SK-N-SH (cell line): ENCODE measurements around the gene UFSP1. TPM values are rescaled to one million over a fixed set of nuclear protein-coding genes. Genes with fewer than 3 reads are reported as not detected.

Source experiments
- CTCF ChIA-PET: fragments of 300-600, 350-600 bp; formaldehyde crosslinking; extraction: SDS; loops from one replicate; lab custom pipeline; 2021; lab: Yijun Ruan, JAX
- POLR2A ChIA-PET: fragments of 350-600 bp; sonication (Branson Sonifier 250); formaldehyde crosslinking; extraction: SDS; loops from one replicate; lab custom pipeline; 2020; ENCODE audit warnings: antibody characterized with exemption, inconsistent platforms; lab: Yijun Ruan, JAX
- DNase-seq: peaks from one replicate; pipeline ENCODE4 v3.0.0; 2012
- H2AFZ ChIP-seq: fragments of 200-600 bp; sonication (generic); 2 replicates; pipeline ENCODE4 v1.8.1; 2016; ENCODE audit warnings: antibody characterized with exemption, mild to moderate bottlenecking, low read depth
- H3F3A ChIP-seq: fragments of 200-600 bp; sonication (generic); replicated peaks from 2 replicates; pipeline ENCODE3; 2016; ENCODE audit warnings: antibody characterized with exemption, mild to moderate bottlenecking; ENCODE audit not compliant: insufficient read depth
- H3K27ac ChIP-seq, 2 experiments: fragments of 200-500 bp in 1 of 2; fragments of 200-600 bp in 1 of 2; sonication (Bioruptor generic) in 1 of 2; sonication (generic), shearing (Covaris generic) in 1 of 2; 2 replicates each; pipeline versions ENCODE4 v1.5.1 to v1.6.1; 2014 to 2016; ENCODE audit warnings: low read depth in 2 of 2, inconsistent platforms in 1 of 2, low read length in 1 of 2, mild to moderate bottlenecking in 1 of 2, mixed read lengths in 1 of 2
- H3K27me3 ChIP-seq: fragments of 200-600 bp; sonication (generic), shearing (Covaris generic); 2 replicates; pipeline ENCODE4 v1.6.1; 2016; ENCODE audit warnings: mixed run types; ENCODE audit not compliant: insufficient read depth
- H3K36me3 ChIP-seq, 2 experiments: fragments of 200-500 bp in 1 of 2; fragments of 200-600 bp in 1 of 2; sonication (Bioruptor generic) in 1 of 2; sonication (generic) in 1 of 2; replicated peaks in 1 of 2; 2 replicates each; pipeline versions ENCODE3 to v1.5.1; 2014 to 2016; ENCODE audit warnings: low read length in 1 of 2, mild to moderate bottlenecking in 1 of 2; ENCODE audit not compliant: insufficient read depth in 2 of 2, control insufficient read depth in 1 of 2
- H3K4me1 ChIP-seq, 2 experiments: fragments of 200-500 bp in 1 of 2; fragments of 200-600 bp in 1 of 2; sonication (Bioruptor generic) in 1 of 2; sonication (generic), shearing (Covaris generic) in 1 of 2; 2 replicates each; pipeline versions ENCODE4 v1.5.1 to v1.6.1; 2014 to 2016; ENCODE audit warnings: low read depth in 1 of 2, low read length in 1 of 2, mixed run types in 1 of 2; ENCODE audit not compliant: insufficient read depth in 2 of 2, control insufficient read depth in 1 of 2
- H3K4me2 ChIP-seq: fragments of 200-600 bp; sonication (generic), shearing (Covaris generic); 2 replicates; pipeline ENCODE4 v1.6.1; 2017; ENCODE audit warnings: mixed run types
- H3K4me3 ChIP-seq, 2 experiments: fragments of 200-500 bp in 1 of 2; fragments of 200-600 bp in 1 of 2; sonication (Bioruptor generic) in 1 of 2; sonication (generic), shearing (Covaris generic) in 1 of 2; 2 replicates each; pipeline versions ENCODE4 v1.5.1 to v1.8.1; 2014 to 2016; ENCODE audit warnings: low read depth in 2 of 2, inconsistent platforms in 1 of 2, low read length in 1 of 2, mild to moderate bottlenecking in 1 of 2, mixed read lengths in 1 of 2, moderate library complexity in 1 of 2
- H3K79me2 ChIP-seq: fragments of 200-600 bp; sonication (generic); 2 replicates; pipeline ENCODE4 v1.8.1; 2017; ENCODE audit warnings: mild to moderate bottlenecking; ENCODE audit not compliant: insufficient read depth
- H3K9ac ChIP-seq: fragments of 200-600 bp; sonication (generic); 2 replicates; pipeline ENCODE4 v1.6.1; 2017; ENCODE audit warnings: mixed run types
- H3K9me2 ChIP-seq: fragments of 200-600 bp; sonication (generic); 2 replicates; pipeline ENCODE4 v1.6.1; 2017; ENCODE audit warnings: mixed run types
- H3K9me3 ChIP-seq: fragments of 200-600 bp; sonication (generic); 2 replicates; pipeline ENCODE4 v1.6.1; 2017; ENCODE audit warnings: mixed run types, mild to moderate bottlenecking, moderate library complexity
- H4K20me1 ChIP-seq: fragments of 200-600 bp; sonication (generic); 2 replicates; pipeline ENCODE4 v1.6.1; 2017; ENCODE audit warnings: mild to moderate bottlenecking, mixed run types; ENCODE audit not compliant: insufficient read depth
- EP300 ChIP-seq, 2 experiments: IDR thresholded peaks; 2 replicates each; pipeline versions ENCODE4 v1.4.0 to v1.6.1; 2012; ENCODE audit warnings: borderline replicate concordance in 1 of 2, low read depth in 1 of 2, low read length in 1 of 2
- EZH2phosphoT487 ChIP-seq: fragments of 200-600 bp; sonication (generic); IDR thresholded peaks from 2 replicates; pipeline ENCODE4 v1.6.1; 2017; ENCODE audit warnings: low read depth, mixed run types, mild to moderate bottlenecking, antibody characterized with exemption, moderate library complexity, borderline replicate concordance
- FOSL2 ChIP-seq: IDR thresholded peaks from 2 replicates; pipeline ENCODE4 v1.4.0; 2012; ENCODE audit warnings: low read depth, mild to moderate bottlenecking, moderate library complexity, borderline replicate concordance
- FOXM1 ChIP-seq: IDR thresholded peaks from 2 replicates; pipeline ENCODE4 v1.4.0; 2012; ENCODE audit warnings: low read depth, mild to moderate bottlenecking
- GATA2 ChIP-seq: sonication (generic); formaldehyde crosslinking; IDR thresholded peaks from 2 replicates; pipeline ENCODE4 v1.5.0; 2020; ENCODE audit warnings: mild to moderate bottlenecking, missing genetic modification reagents
- JUND ChIP-seq: IDR thresholded peaks from 2 replicates; pipeline ENCODE4 v1.4.0; 2012
- MEF2A ChIP-seq: IDR thresholded peaks from 2 replicates; pipeline ENCODE4 v1.4.0; 2012; ENCODE audit warnings: low read depth, borderline replicate concordance
- MXI1 ChIP-seq: IDR thresholded peaks from 2 replicates; pipeline ENCODE4 v1.6.1; 2012; ENCODE audit warnings: mild to moderate bottlenecking, low read depth, low read length, improper control_type of control experiment
- NFIC ChIP-seq: IDR thresholded peaks from 2 replicates; pipeline ENCODE4 v1.4.0; 2012; ENCODE audit warnings: borderline replicate concordance
- NRF1 ChIP-seq: IDR thresholded peaks from 2 replicates; pipeline ENCODE4 v1.6.1; 2012; ENCODE audit warnings: low read depth, mild to moderate bottlenecking, low read length
- RAD21 ChIP-seq: IDR thresholded peaks from 2 replicates; pipeline ENCODE4 v1.6.1; 2012; ENCODE audit warnings: mild to moderate bottlenecking, low read length
- RFX5 ChIP-seq: IDR thresholded peaks from 2 replicates; pipeline ENCODE4 v1.6.1; 2012; ENCODE audit warnings: mild to moderate bottlenecking, improper control_type of control experiment, low read length
- TCF12 ChIP-seq: IDR thresholded peaks from 2 replicates; pipeline ENCODE4 v1.4.0; 2012
- YY1 ChIP-seq: IDR thresholded peaks from 2 replicates; pipeline ENCODE4 v1.4.0; 2012; ENCODE audit warnings: low read depth, mild to moderate bottlenecking
- WGBS: methylation state at CpG from one replicate; pipeline ENCODE4 v1.1.6; 2017; ENCODE audit warnings: low lambda C conversion rate; 5-methylcytosine and 5-hydroxymethylcytosine counted together
- polyA plus RNA-seq, 3 experiments: library from polyadenylated mRNA; depleted of rRNA; stranded (reverse); fragments of >200 nt; gene quantifications; 2 replicates each; pipeline ENCODE4 v1.2.3, GENCODE V29; 2012
- TF ChIP-seq, protein P1 (sequence below): IDR thresholded peaks from 2 replicates; pipeline ENCODE4 v1.4.0; 2012; ENCODE audit warnings: low read depth, borderline replicate concordance
- TF ChIP-seq, protein P2 (sequence below): fragments of 200-600 bp; sonication (generic); IDR thresholded peaks from 2 replicates; pipeline ENCODE4 v1.6.1; 2017; ENCODE audit warnings: antibody characterized with exemption, mild to moderate bottlenecking, moderate library complexity
- TF ChIP-seq, protein P3 (sequence below): IDR thresholded peaks from 2 replicates; pipeline ENCODE4 v1.4.0; 2012; ENCODE audit warnings: low read depth, borderline replicate concordance
- TF ChIP-seq, protein P4 (sequence below): fragments of 150-350 bp; IDR thresholded peaks from 2 replicates; pipeline ENCODE4 v1.6.1; 2017; ENCODE audit warnings: antibody characterized with exemption, low read length, low read depth, borderline replicate concordance

Gene UFSP1
- polyA plus RNA-seq, 1 of the 3 experiments (the other 2 are of a cell fraction), result 4.5 TPM

DNA sequence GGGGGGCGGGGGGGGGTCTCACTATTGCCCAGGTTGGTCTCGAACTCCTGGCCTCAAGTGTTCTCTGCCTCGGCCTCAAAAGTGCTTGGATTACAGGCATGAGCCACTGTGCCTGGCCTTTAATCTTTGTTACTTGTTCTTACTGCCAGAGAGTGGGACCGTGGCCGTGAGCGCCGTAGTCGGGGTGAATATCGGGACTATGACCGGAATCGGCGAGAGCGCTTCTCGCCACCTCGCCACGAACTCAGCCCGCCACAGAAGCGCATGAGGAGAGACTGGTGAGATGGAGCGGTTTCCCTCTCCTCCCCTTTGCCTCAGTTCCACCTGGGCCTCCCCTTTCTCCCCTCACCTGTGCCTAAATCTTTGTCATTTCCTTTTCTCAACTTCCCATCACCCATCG, 8.4 kb downstream of the UFSP1 start:
- peaks cover 28% of the 10 kb centered on the region for H3F3A ChIP-seq
- no peaks in the 10 kb centered on the region for H3K27me3 ChIP-seq
- peaks cover 5 to 22% of the 10 kb centered on the region in 2 experiments; a peak in 3 of 4 replicates for H3K4me1 ChIP-seq
- H3K4me2 ChIP-seq, result no peak overlapping the region
- H2AFZ ChIP-seq, result no peak overlapping the region
- peaks cover 78% of the 10 kb centered on the region for H3K79me2 ChIP-seq
- ChIA-PET POLR2A (interaction anchor here (0.6 to 0.7 kb wide), 2 partner anchors 8 to 22 kb away, joined by 3 read pairs; partner anchors contain the start of gene UFSP1), CTCF (interaction anchor here (1.1 to 3.3 kb wide), 3 partner anchors 9 to 72 kb away, joined by 3 to 18 read pairs (median 3); partner anchors contain the start of genes ACHE and UFSP1)
- WGBS, result 96% methylated on average over 20 of the region's 20 CpGs
- H3K27ac ChIP-seq, result no peak overlapping the region
- no peak overlapping the region for H3K9ac ChIP-seq
- H3K4me3 ChIP-seq, result no peak overlapping the region
- DNase-seq, result no peak
- peaks cover 62% of the 10 kb centered on the region for H4K20me1 ChIP-seq
- H3K9me3 ChIP-seq, result no peaks in the 10 kb centered on the region
- peaks cover 70 to 82% of the 10 kb centered on the region in 2 experiments for H3K36me3 ChIP-seq
- TF ChIP-seq, protein P1, sequence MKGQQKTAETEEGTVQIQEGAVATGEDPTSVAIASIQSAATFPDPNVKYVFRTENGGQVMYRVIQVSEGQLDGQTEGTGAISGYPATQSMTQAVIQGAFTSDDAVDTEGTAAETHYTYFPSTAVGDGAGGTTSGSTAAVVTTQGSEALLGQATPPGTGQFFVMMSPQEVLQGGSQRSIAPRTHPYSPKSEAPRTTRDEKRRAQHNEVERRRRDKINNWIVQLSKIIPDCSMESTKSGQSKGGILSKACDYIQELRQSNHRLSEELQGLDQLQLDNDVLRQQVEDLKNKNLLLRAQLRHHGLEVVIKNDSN, result no peak
- TF ChIP-seq, protein P2, sequence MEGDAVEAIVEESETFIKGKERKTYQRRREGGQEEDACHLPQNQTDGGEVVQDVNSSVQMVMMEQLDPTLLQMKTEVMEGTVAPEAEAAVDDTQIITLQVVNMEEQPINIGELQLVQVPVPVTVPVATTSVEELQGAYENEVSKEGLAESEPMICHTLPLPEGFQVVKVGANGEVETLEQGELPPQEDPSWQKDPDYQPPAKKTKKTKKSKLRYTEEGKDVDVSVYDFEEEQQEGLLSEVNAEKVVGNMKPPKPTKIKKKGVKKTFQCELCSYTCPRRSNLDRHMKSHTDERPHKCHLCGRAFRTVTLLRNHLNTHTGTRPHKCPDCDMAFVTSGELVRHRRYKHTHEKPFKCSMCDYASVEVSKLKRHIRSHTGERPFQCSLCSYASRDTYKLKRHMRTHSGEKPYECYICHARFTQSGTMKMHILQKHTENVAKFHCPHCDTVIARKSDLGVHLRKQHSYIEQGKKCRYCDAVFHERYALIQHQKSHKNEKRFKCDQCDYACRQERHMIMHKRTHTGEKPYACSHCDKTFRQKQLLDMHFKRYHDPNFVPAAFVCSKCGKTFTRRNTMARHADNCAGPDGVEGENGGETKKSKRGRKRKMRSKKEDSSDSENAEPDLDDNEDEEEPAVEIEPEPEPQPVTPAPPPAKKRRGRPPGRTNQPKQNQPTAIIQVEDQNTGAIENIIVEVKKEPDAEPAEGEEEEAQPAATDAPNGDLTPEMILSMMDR, result no peak
- TF ChIP-seq GATA2 (CRISPR knock-in tag) (no peak), NFIC (no peak), MXI1 (no peak), YY1 (no peak), NRF1 (no peak), MEF2A (no peak), TCF12 (no peak), FOXM1 (no peak), JUND (no peak), RAD21 (no peak), EZH2phosphoT487 (no peak), RFX5 (no peak), FOSL2 (no peak), EP300 (IDR thresholded peaks at IDR 0.05; ENCODE audit: borderline replicate concordance in 1 of 2, low read depth in 1 of 2, low read length in 1 of 2) (no peak)
- TF ChIP-seq, protein P3, sequence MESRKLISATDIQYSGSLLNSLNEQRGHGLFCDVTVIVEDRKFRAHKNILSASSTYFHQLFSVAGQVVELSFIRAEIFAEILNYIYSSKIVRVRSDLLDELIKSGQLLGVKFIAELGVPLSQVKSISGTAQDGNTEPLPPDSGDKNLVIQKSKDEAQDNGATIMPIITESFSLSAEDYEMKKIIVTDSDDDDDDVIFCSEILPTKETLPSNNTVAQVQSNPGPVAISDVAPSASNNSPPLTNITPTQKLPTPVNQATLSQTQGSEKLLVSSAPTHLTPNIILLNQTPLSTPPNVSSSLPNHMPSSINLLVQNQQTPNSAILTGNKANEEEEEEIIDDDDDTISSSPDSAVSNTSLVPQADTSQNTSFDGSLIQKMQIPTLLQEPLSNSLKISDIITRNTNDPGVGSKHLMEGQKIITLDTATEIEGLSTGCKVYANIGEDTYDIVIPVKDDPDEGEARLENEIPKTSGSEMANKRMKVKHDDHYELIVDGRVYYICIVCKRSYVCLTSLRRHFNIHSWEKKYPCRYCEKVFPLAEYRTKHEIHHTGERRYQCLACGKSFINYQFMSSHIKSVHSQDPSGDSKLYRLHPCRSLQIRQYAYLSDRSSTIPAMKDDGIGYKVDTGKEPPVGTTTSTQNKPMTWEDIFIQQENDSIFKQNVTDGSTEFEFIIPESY, result no peak
- TF ChIP-seq, protein P4, sequence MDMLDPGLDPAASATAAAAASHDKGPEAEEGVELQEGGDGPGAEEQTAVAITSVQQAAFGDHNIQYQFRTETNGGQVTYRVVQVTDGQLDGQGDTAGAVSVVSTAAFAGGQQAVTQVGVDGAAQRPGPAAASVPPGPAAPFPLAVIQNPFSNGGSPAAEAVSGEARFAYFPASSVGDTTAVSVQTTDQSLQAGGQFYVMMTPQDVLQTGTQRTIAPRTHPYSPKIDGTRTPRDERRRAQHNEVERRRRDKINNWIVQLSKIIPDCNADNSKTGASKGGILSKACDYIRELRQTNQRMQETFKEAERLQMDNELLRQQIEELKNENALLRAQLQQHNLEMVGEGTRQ, result no peak
- TF ChIP-seq, all 33 proteins: peak for 0
- H3K9me2 ChIP-seq, result no peaks in the 10 kb centered on the region
